HG03439 (cell line): ENCODE data around the gene MRPS25.

ENCODE experiments used
- ATAC-seq: cut with Tn5 transposase; IDR thresholded peaks from one replicate; pipeline ENCODE4 v1.9.1; 2021; ENCODE audit warnings: mild to moderate bottlenecking, moderate library complexity; ENCODE audit not compliant: unreplicated experiment

Gene MRPS25

GRCh38 chr3:15083252-15083651 is 18.1 kb upstream of the MRPS25 start:
- no peak for ATAC-seq

DNA sequence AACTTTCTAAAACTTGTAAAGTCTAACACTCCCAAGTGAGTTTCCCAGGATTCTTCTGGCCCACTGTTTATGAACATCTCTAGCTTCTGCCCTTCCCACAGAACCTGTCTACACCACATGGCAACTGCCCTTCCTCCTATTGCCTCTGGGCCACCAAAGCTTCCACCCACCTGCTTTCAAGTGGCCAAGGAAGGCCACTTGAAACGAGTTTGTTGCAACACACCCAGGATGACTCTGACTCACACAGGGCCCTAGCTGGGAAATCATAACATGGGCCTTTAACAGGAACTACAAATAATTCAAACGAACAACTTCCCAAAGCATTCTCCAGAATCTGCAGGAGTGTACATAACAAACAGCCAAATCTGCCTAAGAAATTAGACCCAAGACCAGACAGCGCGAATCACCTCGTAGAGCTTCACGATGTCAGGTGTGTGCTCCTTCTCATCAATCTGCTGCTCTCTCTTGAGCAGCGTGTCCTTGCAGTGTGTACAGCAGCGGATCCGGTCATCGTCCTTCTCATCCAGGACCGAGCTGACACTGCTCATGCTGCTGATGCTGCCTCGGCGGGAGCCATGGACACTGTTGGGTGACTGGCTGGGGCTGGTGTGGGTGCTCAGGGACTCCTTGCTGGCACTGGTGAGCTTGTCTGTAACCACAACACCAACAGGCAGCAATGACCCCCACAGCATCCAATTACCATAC is 17.0 kb upstream of the MRPS25 start:
- no peak for ATAC-seq

GRCh38 chr3:15079091-15079490 is 14.0 kb upstream of the MRPS25 start:
- ATAC-seq = no peak

GRCh38 chr3:15074500-15074899 is 9.4 kb upstream of the MRPS25 start:
- ATAC-seq = no peak

- ATAC-seq = no peak
Measured at GRCh38 chr3:15071699-15072098, 6.6 kb upstream of the MRPS25 start.

- no peak for ATAC-seq
Measured at GRCh38 chr3:15069441-15069840, 4.3 kb upstream of the MRPS25 start.

- ATAC-seq = no peak
Measured at GRCh38 chr3:15066467-15066866, 1.4 kb upstream of the MRPS25 start.

DNA sequence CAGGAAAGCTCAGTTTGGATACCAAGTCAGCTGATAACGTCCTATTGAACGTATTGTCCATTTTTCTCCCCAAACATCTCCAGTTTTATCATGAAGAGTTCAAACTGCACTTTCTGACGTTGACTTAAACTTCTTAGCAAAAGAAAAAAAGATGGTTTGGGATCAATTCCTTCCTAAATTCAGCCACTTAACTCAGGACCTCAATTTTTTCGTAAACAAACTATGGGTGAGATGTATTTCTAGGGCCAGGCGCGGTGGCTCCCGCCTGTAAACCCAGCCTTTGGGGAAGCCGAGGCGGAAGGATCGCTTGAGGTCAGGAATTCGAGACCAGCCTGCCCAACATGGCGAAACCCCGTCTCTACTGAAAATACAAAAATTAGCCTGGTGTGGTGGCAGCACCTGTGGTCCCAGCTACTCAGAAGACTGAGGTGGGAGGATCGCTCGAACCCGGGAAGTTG is 464 bp upstream of the MRPS25 start:
- peak; percentile 3 for ATAC-seq

DNA sequence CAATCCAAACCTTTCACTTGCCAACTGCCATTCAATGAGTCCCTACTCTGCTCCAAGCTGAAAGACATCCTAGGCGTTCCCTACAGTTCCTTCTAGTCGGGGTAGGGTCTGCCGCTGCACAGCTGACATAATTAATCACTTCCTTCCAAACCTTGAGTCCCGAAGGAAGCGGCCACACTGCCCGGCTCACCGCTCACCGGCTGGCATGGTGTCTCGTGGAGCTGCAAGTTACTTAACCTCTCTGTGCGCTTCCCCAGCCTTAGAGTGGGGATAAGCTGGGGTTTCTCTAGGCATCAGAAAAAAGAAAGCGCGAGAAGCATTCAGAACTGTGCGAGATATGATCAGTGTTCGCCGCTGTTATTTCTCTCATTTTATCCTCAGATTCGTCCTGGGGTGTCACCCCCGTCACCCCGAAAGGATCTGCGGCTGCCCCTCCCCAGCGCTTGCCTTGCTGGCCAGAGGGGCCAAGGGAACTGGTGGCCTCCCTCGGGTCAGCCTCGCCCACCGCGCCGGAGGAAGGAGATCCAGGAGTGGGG is 748 bp downstream of the MRPS25 start:
- ATAC-seq = peak; percentile 33

- ATAC-seq = no peak
Measured at GRCh38 chr3:15063656-15064286, 1.3 kb downstream of the MRPS25 start.

DNA sequence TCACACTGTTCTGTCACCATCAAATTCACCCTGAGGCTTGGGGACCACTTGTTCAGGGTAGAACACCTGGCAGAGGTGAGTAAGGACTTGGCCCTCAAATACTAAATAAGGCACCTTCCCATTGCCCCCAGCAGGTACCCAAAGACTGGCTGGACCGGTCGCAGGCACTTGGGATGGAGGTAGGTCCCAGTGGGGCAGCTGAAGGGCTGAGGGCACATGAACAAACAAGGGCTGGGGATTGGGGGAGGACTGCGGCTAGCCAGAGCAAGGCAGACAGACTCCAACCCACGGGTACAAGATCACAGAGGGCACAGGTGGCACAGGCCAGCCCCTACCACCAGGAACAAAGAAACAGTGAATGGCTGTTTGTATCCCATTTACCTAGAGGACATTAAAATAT is 1.9 kb downstream of the MRPS25 start:
- no peak for ATAC-seq

DNA sequence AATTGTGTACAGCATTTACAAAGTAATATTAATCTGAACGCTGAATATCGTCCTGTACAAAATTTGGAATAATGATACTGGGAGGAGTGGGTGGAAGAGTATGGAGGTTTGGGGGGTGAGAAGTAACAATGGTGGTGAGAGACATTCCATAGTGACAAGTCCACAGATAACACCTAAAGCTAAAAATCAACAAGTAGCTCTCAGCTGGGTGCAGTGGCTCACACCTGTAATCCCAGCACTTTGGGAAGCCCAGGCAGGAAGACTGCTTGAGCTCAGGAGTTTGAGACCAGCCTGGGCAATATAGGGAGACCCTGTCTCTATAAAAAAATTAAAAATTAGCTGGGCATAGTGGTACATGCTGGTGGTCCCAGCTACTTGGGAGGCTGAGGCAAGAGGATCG is 5.1 kb downstream of the MRPS25 start:
- ATAC-seq = no peak

GRCh38 chr3:15056676-15057404 is 8.3 kb downstream of the MRPS25 start:
- ATAC-seq = no peak

DNA sequence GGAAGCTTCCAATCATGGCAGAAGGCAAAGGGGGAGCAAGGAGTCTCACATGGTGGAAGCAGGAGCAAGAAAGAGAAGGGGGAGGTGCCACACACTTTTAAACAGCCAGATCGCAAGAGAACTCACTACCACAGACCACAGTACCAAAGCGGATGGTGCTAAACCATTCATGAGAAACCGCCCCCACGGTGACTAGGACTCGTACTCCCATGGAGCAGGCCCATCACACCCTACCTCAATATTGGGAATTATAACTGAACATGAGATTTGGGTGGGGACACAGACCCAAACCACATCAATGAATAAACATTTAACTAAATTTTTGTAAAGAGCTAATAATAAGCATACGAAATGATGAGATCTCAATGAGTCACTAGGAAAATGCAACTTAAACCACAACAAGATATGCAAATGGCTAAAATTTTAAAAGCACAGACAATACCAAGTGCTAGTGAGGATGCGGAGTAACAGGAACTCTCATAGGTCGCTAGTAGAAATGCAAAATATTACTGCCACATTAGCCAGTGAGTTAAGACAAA is 10.0 kb downstream of the MRPS25 start:
- peak; percentile 46 for ATAC-seq

DNA sequence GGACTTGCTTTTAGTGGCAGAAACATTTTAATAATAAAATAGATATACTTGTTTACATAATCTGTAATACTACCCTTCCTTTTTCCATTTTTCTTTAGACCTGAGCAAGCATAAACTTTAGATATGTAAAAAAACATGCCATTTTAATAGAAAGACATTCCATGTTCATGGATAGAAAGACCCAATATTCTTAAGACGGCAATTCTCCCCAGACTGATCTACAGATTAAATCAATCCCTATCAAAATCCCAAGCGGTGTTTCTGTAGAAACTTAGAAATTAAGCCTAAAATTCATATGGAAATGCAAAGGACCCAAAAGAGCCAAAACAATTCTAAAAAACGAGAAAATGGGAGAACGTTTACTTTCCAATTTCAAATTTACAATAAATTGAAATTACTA is 11.6 kb downstream of the MRPS25 start:
- ATAC-seq = no peak

GRCh38 chr3:15052335-15053242 is 12.5 kb downstream of the MRPS25 start:
- no peak for ATAC-seq

DNA sequence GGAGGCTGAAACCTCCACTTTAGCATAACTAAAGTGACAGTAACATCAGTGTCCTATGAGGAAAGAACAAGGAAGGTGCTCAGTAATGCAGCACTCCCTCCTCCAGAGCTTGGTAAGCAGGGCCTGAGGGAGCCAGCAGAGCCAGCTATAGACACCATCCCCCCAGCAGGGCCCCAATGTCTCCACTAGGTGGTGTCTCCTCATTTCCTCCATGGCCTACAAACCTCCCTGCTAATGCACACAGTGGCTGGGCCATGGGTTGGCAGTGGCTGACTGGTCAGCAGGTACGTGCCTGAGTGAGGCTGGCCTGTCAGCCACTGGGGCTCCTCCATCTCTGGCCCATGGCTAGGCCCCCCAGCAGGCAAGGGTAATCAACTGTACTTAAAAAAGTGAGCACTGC is 13.6 kb downstream of the MRPS25 start:
- ATAC-seq = peak; percentile 55

DNA sequence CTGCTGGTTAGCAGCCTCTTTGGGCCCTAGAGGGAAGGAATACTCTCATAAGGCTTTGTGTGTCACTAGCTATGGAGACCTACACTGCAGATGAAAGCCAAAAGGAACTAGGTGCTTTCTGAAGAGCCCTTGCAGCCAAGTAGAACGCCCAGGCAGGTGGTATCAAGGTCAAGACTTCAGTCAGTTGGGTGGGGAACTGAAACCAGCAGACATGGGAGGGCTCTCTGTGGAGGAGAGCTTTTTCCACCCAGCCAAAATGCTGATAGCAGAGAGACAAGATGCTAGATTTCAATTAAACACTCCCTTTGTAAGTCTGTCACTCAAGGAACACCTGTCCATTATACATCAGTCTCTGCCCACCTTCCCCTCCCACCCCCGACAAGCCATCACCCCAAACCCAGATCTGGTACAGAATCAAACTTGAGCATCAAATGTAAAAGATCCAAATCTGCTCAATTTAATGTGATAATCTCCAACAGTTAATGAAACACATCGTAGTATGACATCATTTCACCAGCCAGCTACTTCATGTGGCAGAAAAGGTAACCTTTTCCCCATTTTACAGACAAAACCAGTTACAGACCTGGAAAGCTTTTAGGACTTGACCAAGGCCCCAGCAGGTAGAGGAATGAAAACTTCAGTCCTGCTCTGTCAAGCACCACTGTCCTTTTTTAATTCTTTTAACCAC is 14.6 kb downstream of the MRPS25 start:
- peak; percentile 44 for ATAC-seq

DNA sequence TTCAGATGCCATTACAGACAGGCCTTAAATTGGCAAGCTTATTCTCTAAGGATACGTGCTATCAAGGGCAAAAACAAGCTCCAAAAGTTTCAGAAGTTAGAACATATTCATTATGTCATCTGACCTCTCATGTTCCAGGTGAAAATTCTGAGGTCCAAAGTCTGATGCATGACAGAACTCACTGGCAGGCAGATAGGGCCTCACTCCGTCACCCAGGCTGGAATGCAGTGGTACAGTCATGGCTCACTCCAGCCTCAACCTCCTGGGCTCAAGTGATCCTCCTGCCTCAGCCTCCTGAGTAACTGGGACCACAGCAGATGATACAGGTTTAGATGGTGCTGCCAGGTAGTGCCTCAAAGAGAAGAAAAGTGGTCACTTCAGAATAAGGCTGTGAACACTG is 15.5 kb downstream of the MRPS25 start:
- no peak for ATAC-seq

- no peak for ATAC-seq
Measured at GRCh38 chr3:15045667-15046066, 19.4 kb downstream of the MRPS25 start.
